CD4-positive, alpha-beta T cell treated with Interferon alpha-2 for 1 hour (primary cell): ENCODE measurements around the gene STAT1.
A peak's percentile ranks its signal among the peaks of the same experiment; 100 is the strongest.
"Not testable (repeated sequence)": the region's sequence is repeated elsewhere in the genome, so short reads cannot be mapped to it uniquely, and the experiment has no call there.

ENCODE experiments used
- DNase-seq, 2 donors: peaks; one replicate each; pipeline ENCODE4 v3.0.0-alpha.2; 2020 to 2022

The STAT1 gene

GRCh38 chr2:190980630-190981209 lies 33.3 kb downstream of the STAT1 start:
- DNase-seq, result no peak

DNA sequence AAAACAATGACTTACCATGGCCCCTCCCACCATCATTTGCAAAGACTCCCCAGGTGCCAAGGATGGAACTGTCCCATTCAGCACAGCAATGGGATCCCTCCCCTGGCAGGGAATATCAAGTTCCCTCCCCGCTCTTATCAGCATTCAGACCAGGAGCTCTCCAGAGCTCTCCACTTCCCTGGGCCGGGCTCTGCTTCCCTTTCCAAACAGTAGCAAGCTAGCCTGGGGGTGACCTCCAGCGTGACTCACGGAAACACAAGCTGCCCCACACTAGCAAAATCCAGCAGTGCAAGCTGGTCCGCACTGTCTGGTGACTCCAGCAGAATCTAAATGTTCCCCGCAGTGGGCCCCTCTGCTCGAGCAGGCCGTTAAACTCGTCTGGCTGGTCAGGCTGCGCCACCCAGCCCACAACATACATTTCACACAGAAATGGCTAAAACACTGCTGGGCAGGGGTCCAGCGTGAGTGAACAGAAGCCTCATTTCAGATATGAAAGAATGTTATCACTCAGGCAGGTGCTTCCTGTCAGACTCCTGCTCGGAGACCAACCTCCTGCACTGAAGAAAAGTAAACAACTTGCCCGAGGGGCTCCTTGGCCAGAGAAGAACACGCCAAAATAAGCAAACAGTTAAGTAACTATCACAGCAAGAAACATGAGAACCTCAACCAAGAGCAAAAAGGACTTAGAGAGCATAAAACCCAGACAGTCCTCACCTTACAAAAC lies 33.9 kb downstream of the STAT1 start:
- DNase-seq, result no peak

DNA sequence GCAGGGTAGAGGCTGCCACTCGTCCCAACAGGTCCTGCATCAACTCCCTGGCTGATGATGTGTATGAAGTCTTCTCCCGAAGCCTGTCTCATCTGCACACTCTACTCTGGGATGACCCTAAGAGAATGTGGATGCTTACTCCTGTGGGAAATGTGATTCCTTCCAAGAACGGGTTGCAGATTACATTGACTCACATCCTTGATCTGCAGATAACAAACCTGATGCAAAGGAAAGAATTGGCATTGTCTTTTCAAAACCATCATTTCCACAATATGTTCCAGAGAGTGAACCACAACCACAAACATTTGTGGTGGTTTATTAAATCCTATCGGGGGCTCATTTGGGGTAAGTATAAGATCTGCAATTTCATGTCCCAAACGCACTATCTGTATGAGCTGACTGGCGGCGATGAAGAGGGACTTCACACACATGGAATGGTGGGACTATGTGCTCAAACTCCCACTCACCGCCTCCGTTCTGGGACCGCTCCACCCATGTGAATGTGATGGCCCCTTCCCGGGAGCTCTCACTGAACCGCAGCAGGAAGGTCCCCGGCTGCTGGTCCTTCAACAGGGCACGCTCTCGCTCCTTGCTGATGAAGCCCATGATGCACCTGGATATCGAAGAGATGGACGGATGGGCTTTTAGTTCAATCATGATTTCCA lies 35.5 kb downstream of the STAT1 start:
- DNase-seq, result no peak

DNA sequence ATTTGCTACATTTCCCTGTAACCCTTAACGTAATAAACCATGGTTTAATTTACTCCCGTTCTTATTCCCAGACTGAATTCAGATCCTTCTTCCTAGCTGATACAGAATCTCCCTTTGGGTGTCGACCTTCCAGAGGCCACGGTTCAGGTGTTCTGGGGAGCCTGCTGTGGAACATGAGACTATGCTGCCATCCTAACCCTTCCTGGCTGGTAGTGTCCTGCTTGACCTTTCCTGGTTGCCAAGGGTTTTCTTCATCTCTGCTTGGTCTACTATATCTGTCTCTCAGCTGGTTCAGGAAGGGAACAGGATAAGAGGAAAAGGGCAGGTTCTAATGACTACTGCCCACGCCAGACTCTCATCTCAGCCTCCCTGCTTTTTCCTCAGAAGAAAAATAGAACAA lies 36.5 kb downstream of the STAT1 start:
- no peak for DNase-seq

DNA sequence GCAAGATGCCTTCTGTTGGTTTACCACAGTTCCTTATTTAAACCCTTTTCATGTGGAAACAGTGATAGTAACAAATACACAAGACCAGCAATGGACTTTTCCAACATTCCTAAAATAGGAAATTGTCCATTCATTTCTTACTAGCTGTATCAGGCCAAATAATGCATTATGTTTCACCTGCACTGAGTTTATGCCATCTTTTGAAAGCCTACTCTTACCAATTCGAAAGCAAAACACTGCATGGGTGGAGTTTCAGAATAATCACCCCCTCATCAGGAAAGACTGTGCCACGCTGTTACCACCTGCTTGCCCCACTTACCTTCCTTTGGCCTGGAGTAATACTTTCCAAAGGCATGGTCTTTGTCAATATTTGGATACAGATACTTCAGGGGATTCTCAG lies 37.5 kb downstream of the STAT1 start:
- no peak for DNase-seq

GRCh38 chr2:190974629-190975361 lies 39.2 kb downstream of the STAT1 start:
- no peak for DNase-seq

DNA sequence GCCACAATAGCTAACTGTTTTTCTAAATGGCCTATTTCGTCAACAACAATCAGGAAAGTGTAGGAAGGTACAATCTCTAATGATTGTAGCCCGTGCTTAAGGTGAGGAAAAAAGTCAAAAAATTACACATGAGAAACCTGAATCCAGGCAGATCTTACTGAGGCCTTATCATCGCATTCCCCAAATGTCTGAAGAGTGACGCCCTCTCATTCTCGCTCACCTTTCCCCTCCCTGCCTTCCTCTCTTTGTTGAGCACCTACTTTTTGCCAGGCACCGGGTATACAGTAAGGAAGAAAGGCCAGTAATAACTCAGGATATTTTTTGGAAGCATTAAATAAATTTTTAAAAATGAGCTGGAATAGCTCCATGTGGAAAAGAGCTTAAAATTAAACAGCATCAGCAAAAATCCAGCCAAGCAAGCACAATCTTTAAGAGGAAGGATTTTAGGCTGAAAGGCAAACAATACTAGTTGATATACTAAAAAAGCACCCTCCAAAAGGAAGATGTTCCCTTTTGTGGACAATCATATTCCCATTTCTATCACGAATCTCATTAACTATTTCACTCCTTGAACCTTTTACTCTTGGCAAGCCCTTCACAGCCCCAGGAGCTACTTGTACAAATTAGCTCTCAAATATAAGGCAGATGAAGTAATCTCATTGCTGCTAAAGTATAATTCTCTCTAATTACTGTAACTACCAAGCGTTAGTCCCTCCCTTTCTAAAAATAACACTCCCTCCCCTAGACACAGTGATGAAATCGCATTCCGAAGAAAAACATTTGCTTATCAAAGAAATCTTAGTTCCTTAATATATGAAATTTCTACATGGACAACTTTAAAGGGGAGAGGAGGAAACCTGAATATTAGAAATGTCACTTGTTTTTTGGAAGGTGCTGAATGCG lies 40.0 kb downstream of the STAT1 start:
- DNase-seq, result no peak

GRCh38 chr2:190973262-190973661 lies 40.7 kb downstream of the STAT1 start:
- no peak for DNase-seq

DNA sequence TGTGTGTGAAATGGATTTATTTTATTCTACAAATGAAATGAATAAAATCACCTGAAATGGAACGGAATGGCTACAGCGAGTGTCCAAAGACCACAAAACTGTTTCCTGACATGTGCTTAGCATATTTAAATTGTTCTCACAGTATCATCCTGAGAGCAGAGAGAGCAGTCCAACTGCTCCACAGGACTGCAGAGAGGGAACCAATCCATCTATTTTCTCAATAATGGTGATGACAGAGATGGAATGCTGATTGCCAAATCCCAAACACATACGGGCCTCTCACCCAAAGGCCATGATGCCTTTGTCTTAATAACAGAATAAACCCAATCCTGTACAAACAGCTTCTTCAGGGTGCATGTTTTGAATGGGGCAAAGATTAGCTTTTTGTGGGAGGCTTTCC lies 41.1 kb downstream of the STAT1 start:
- no peak for DNase-seq

GRCh38 chr2:190972213-190972612 lies 41.8 kb downstream of the STAT1 start:
- DNase-seq, result no peak

GRCh38 chr2:190970873-190971506 lies 43.0 kb downstream of the STAT1 start:
- DNase-seq, result no peak

DNA sequence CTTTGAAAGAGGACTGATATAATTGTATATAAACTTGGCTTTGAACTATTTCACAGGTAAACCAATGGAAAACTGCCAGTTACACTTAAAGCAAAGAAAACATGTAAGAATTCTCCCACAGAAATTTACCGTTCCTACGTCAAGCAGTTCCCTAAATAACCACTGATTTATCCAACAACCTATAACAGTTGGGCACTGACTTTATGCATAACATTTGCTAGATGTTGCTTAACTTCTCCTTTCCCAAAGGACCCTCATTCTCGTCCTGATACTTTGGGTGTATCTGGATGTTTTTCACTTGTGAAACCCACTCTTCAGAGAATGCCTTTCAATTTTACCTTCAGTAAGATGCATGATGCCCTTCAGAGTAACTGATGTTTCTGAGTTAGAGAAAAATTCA lies 43.8 kb downstream of the STAT1 start:
- DNase-seq, result no peak

DNA sequence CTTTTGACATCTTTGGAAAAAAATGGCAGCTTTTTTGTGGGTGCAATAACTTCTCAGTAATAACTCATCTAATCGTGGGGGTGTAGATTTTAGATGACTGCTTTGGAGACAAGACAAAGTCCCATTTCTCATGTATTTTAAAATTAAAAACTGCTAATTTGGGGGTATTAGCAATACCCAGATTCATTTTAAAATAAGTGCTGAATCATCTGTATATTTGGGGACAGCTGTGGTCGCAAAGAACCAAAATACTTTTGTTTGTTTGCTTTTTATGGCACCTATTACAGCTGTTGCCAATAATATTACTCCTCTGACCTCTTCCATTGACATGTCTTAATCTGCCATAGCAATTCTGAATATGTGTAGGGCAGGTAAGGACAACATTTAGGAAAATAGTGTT lies 45.4 kb downstream of the STAT1 start:
- DNase-seq, result no peak

- DNase-seq, result no peak
These were observed 48.3 kb downstream of the STAT1 start for GRCh38 chr2:190965580-190966222.

- peak in 1 of 2 donors; percentile 31 for DNase-seq
These were observed 49.7 kb downstream of the STAT1 start for GRCh38 chr2:190964170-190964795.

- DNase-seq, result no peak
These were observed 50.9 kb downstream of the STAT1 start for GRCh38 chr2:190963088-190963487.

GRCh38 chr2:190961918-190962487 lies 52.0 kb downstream of the STAT1 start:
- DNase-seq, result no peak

GRCh38 chr2:190961117-190961516 lies 52.9 kb downstream of the STAT1 start:
- not testable (repeated sequence) for DNase-seq

DNA sequence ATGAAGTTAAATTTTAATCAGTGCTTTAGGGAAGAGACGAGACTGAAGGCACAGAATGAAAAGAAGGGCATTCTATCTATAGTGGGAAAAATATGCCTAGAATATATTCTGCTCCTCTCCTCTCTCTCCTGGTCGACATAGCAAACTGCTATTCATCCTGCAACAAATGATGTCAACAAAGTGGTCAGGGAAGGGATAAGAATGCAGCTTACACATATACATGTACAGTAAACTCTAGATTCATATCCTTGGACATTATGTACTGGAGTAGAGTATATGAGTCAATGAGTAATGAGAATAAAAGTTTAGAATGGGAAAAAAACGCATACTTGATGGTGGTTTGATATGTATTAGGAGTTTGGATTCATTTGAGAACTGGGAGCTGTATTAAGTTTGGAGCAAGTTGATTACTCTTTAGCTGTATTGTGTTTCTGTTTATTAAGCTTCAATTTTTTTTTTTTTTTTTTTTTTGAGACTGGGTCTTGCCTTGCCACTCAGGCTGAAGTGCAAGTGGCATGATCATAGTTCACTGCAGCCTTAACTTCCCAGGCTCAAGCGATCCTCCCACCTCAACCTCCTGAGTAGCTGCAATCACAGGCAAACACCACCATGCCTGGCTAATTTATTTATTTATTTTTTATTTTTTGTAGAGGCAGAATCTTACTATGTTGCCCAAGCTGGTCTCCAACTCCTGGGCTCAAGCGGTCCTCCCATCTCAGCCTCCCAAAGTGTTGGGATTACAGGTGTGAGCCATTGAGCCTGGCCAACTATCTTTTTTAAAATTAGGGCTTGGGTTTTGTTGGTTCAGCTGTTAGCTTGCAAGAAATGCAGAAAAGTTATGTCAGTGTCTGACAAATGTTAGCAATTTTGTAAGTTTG lies 53.8 kb downstream of the STAT1 start:
- no peak for DNase-seq

GRCh38 chr2:190953257-190953656 lies 60.7 kb downstream of the STAT1 start:
- no peak for DNase-seq
